NCI-H524 treated with DMSO at 0.1 percent for 48 hours (cell line): ENCODE data around the gene CCNB1.
"Not testable (repeated sequence)": the region's sequence is repeated elsewhere in the genome, so short reads cannot be mapped to it uniquely, and the experiment has no call there.

Experiments
- DNase-seq: peaks from one replicate; lab custom pipeline; 2025; lab: John Stamatoyannopoulos, UW

The CCNB1 gene

DNA sequence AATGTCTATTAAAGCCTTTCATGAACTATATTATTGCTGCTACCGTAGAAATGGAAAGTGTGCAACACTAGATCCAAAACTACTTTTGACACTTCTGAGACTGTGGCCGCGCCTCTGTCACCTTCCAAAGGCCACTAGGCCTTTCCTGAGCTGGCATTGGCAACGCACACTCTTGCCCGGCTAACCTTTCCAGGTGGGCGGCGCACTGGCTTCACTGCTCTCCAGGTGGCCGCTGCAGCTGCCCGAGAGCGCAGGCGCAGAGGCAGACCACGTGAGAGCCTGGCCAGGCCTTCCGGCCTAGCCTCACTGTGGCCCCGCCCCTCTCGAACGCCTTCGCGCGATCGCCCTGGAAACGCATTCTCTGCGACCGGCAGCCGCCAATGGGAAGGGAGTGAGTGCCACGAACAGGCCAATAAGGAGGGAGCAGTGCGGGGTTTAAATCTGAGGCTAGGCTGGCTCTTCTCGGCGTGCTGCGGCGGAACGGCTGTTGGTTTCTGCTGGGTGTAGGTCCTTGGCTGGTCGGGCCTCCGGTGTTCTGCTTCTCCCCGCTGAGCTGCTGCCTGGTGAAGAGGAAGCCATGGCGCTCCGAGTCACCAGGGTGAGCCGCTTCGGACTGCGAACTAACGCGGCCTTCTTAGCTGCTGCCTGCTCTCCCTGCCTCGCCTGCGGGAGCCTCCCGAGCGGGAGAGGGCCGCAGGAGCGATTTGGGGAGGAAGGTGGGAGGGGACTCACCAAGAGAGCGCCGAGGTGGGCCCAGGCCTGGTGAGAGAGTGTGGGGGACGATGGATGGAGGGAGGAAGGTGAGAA is at the start of gene CCNB1:
Gene CCNB1 (plus strand): TSS at position 465 of the 807 bp plus-strand sequence. CDS start 113 bp downstream, at position 578.
- DNase-seq = peak; percentile 92

DNA sequence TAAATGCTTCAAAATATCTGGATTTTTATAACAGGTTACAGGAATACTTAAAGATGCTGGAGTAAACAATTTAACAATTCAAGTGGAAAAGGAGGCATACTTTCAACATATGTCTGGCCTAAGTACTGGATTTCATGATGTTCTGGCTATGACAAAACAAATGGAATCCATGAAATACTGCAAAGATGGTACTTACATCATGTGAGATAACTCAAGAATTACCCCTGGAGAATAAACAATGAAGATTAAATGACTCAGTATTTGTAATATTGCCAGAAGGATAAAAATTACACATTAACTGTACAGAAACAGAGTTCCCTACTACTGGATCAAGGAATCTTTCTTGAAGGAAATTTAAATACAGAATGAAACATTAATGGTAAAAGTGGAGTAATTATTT is 37.5 kb upstream of the CCNB1 start:
- no peak for DNase-seq

DNA sequence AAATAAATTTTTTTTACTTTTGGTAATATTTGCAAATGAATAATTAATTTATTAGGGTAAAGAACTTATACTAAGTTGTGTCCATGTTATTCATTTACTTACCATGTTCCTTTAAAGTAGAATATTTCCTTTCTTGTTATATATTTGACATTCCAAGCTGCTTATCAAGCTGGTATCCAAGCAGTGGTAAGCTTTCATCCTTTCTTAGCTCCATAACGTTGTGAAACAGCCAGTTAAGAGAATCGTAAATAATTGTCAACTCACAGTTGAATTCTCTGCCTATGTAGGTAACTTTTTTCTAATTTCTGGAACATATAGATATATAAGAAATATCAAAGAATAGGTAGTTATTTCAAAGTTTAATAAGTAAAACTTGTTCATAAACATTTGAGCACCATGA is 36.7 kb upstream of the CCNB1 start:
- no peak for DNase-seq

DNA sequence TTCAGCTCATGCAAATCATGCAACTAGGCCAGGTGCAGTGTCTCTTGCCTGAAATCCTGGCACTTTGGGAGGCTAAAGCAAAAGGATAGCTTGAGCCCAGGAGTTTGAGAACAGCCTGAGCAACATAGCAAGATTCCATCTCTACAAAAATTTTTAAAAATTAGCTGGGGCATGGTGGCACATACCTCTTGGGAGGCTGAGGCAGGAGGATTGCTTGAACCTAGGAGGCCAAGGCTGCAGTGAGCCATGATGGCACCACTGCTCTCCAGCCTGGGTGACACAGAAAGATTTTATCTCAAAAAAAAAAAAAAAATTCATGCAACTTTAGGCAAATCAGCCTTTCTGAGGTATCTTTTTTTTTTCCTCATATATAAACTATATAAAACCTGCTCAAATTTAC is 35.6 kb upstream of the CCNB1 start:
- no peak for DNase-seq

DNA sequence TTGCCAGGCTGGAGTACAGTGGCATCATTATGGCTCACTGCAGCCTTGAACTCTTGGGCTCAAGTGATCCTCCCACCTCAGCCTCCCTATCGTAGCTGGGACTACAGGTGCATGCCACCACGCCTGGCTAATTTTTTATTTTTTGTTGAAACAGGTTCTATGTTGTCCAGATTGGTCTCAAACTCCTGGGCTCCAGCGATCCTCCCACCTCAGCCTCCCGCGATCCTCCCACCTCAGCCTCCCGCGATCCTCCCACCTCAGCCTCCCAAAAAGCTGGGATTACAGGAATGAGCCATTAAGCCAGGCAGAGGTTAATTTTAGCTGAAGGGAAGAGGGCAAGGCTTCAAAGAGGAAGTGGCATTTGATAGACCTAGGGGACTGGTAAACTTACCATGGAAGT is 32.8 kb upstream of the CCNB1 start:
- no peak for DNase-seq

DNA sequence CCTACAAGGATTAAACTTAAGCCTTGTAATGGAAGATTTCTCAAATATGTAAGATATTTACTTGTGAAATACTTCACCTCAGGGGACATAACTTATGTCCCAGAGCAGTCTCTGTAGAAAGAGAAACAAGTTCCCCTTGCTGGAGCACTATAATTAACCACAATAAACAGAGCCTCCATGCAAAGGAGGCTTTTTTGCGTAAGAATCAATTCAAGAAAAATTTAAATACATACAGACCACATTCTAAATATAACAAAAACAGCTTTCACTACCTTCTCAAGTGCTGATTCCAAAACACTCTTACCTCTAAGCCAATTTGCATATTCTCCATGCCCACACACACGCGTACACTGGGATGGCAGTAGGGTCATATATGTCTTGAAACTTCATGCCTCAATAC is 30.7 kb upstream of the CCNB1 start:
- DNase-seq = no peak

DNA sequence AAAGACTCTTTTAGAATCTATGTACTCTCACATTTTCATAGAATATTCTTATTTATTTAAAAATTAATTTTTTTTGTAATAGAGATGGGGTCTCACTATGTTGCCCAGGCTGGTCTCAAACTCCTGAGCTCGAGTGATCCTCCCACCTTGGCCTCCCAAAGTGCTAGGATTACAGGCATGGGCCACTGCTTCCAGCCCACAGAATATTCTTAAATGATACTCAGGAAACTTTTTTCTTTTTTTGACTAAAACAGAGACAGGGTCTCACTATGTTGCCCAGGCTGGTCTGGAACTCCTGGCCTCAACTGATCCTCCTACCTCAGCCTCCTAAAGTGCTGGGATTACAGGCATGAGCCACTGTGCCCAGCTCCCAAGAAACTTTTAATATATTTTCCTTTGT is 29.7 kb upstream of the CCNB1 start:
- not testable (repeated sequence) for DNase-seq

DNA sequence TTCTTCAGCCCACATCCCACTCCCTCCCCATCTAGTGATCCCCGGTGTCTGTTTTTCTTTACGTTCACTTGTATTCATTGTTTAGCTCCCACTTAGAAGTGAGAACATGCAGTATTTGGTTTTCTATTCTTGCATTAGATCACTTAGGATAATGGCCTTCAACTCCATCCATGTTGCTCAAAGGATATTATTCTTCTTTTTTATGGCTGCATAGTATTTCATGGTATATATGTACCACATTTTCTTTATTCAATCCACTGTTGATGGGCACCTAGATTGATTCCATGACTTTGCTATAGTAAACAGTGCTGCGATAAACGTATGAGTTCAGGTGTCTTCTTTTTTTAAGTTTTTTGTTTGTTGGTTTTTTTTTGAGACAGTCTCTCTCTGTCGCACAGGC is 29.1 kb upstream of the CCNB1 start:
- no peak for DNase-seq

DNA sequence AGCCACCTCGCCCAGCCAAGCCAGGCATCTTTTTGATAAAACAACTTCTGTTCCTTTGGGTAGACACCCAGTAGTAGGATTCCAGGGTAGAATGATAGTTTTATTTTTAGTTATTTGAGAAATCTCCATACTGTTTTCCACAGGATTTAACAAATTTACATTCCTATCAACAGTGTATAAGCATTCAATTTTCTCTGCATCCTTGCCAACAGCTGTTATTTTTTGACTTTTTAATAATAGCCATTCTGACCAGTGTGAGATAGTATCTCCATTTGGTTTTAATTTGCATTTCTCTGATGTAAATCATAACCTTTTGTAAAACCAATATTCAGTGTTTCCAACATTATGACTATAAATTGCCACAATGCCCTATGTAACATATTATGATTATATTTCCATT is 28.2 kb upstream of the CCNB1 start:
- DNase-seq = no peak

DNA sequence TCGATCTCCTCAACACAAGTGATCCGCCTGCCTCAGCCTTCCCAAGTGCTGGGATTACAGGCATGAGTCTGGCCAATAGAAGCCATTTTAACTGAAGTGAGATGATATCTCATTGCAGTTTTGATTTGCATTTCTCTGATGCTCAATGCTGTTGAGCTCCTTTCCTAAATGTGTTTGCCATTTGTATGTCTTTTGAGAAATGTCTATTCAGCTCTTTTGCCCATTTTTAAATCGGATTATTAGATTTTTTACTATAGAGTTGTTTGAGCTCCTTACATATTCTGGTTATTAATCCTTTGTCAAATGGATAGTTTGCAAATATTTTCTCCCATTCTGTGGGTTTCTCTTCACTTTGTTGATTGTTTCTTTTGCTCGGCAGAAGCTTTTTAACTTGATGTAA is 26.7 kb upstream of the CCNB1 start:
- not testable (repeated sequence) for DNase-seq

DNA sequence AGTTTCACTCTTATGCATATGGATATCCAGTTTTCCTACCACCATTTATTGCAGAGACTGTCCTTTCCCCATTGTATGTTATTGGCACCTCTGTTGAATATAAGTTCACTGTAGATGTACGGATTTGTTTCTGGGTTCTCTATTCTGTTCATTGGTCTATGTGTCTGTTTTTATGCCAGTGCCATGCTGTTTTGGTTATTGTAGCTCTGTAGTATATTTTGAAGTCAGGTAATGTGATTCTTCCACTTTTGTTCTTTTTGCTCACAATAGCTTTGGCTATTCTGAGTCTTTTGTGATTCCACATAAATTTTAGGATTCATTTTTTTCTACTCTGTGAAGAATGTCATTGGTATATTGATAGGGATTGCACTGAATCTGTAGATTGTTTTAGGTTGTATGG is 26.1 kb upstream of the CCNB1 start:
- no peak for DNase-seq

DNA sequence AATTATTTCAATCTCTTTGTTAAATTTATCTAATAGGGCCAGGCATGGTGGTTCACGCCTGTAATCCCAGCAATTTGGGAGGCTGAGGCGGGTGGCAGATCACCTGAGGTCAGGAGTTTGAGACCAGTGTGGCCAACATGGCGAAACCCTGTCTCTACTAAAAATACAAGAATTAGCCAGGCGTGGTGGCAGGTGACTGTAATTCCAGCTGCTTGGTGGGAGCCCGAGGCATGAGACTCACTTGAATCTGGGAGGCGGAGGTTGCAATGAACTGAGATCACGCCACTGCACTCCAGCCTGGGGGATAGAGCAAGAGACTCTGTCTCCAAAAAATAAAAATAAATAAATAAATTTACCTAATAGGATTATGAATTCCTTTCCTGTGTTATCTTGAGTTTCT is 18.4 kb upstream of the CCNB1 start:
- not testable (repeated sequence) for DNase-seq

DNA sequence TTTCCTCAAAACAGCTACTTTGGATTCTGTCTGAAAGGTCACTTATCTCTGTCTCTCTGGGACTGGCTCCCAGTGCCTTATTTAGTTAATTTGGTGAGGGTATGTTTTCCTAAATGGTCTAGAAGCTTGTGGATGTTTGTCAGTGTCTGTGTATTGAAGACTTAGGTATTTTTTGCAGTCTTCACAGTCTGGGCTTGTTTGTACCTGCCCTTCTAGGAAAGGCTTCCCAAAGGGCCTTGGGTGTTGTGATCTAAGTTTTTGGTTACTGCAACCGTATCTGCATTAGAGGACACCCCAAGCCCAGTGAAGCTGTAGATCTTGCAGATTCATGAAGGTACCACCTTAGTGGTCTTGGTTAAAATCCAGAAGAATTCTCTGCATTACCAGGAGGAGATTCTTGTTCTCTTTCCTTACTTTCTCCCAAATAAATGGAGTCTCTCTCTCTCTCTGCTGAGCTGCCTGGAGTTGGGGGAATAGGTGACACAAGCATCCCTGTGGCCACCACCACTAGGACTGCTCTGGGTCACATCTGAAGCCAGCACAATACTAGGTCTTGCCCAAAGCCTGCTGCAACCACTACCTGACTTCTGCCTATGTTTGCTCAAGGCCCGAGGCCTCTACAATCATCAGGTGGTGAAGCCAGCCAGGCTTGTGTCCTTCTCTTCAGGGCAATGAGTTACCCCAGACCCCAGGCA is 17.8 kb upstream of the CCNB1 start:
- DNase-seq = no peak

DNA sequence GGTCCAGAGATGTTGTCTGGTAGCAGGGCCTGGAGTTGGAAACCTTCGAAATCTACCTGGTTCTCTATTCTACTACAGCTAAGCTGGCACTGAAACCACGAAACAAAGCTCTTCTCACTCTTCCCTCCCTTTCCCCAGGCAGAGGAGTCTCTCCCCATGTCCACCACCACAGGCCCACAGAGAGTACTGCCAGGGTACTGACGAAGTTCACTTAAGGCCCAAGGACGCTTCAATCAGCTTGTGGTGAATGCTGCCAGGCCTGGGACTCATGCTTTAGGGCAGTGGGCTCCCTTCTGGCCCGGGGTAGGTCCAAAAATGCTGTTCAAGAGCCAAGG is 17.3 kb upstream of the CCNB1 start:
- no peak for DNase-seq

DNA sequence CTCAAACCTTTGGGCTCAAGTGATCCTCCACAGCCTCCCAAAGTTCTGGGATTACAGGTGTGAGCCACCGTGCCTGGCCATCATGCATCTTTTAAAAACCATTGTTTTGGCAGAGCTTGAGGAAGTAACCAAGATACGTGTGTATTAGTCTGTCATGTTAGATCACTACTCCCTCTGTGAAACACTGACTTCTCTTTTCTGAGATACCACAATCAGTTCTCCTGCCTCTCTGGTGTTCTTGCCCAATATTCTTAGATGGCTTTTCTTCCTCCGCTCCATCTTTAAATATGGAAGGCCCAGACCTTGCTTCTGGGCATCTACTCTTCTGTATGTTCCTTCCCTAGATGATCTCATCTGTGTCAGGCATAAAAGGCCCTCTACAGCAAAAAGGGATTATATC is 14.2 kb upstream of the CCNB1 start:
- no peak for DNase-seq

DNA sequence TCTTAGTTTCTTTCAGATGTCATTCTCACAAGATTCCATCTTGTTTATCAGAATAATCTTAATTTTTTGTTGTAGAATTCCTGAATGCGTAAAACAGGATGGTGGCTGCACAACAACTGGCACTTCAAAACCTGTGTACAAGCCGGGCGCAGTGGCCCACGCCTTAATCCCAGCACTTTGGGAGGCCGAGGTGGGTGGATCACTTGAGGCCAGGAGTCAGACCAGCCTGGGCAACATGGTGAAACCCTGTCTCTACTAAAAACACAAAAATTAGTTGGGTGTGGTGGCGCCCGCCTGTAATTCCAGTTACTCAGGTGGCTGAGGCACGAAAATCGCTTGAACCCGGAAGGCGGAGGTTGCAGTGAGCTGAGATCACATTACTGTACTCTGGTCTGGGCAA is 10.5 kb upstream of the CCNB1 start:
- DNase-seq = no peak

DNA sequence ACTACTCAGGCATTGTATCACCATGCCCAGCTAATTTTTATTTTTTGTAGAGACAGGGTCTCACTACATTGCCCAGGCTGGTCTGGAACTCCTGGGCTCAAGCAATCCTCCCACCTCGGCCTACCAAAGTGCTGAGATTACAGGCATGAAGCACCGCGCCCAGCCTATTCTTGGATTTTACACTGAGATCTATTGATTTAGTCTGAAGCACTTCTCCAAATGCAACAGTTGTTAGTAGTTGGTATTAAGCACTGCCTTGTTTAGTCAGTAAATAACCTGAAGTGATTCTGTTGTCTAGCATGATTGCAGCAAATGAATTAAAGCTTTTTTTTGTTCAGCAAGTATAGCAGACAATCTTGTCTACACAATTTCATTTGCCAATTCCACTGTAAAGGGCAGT is 8.9 kb upstream of the CCNB1 start:
- no peak for DNase-seq

DNA sequence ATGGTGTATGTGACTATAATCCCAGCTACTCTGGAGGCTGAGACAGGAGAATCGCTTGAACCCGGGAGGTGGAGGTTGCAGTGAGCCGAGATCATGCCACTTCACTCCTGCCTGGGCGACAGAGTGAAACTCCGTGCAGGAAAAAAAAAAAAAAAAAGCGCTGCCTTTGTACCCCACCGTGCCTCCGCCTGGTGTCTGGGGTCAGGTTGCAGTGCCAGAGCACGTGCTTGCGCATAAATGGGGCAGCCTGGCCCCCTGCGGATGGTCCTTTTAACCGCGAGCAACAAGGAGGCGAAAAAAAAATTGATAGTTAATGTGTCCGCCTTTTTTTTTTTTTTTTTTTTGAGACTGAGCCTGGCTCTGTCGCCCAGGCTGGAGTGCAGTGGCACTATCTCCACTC is 6.3 kb upstream of the CCNB1 start:
- no peak for DNase-seq

DNA sequence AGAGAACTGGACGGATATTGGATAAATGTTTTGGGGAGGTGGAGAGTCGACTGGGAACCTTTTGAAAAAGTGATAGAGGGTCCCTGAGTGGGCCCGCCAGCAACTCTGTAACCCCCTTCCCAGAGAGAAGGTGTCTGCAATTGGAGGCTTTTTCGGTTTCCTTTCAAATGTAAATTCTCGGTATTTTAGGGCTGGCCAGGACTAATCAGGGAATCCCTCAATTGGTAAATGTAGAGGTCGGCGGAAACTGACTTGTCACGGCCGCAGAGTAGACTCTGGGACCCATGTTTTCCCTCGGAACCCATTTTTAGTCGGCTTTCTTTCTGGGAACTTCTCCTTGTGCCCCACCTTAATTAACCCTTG is 524 bp downstream of the CCNB1 start:
- no peak for DNase-seq

DNA sequence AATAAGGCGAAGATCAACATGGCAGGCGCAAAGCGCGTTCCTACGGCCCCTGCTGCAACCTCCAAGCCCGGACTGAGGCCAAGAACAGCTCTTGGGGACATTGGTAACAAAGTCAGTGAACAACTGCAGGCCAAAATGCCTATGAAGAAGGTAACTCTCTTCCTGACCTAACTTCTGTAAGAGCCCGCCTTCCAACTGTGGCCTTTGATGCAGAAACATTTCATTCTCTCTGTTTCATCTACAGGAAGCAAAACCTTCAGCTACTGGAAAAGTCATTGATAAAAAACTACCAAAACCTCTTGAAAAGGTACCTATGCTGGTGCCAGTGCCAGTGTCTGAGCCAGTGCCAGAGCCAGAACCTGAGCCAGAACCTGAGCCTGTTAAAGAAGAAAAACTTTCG is 979 bp downstream of the CCNB1 start:
- DNase-seq = no peak

DNA sequence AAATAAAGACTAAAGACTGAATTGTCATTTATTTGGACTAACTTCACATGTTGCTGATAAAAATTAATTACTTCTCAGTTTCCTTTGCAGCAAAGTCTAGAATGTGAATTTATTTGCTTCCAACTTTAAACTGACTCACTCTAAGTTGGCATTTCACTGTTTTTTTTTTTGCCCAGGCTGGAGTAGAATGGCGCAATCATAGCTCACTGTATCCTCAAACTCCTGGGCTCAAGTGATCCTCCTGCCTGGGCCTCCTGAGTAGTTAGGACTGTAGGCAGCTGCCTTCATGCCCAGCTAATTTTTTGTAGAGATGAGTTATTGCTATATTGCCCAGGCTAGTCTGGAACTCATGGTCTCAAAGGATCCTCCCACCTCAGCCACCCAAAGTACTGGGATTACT is 3.5 kb downstream of the CCNB1 start:
- no peak for DNase-seq

DNA sequence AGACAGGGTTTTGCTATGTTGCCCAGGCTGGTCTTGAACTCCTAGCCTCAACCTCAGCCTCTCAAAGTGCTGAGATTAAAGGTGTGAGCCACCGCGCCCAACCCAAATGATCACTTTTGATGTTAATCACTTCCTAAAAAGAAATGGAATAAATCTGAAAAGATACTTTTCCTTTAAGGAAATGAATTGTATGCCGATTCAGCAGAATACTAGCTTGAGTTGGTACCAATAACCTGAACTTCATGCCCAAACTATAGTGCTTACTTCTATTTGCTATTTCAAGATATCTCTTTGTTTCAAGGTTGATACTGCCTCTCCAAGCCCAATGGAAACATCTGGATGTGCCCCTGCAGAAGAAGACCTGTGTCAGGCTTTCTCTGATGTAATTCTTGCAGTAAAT is 4.0 kb downstream of the CCNB1 start:
- no peak for DNase-seq

DNA sequence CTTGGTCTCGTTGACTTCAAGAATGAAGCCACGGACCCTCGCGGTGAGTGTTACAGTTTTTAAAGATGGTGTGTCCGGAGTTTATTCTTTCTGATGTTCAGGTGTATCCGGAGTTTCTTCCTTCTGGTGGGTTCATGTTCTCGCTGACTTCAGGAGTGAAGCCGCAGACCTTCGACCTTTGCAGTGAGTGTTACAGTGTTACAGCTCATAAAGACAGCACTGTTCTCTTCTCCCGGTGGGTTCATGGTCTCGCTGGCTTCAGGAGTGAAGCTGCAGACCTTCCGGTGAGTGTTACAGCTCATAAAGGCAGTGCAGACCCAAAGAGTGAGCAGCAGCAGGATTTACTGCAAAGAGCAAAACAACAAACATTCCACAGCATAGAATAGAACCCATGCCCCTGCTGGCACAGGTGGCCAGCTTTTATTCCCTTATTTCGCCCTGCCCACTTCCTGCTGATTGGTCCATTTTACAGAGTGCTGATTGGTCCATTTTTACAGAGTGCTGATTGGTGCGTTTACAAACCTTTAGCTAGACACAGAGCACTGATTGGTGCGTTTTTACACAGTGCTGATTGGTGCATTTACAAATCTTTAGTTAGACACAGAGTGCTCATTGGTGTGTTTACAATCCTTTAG is 14.8 kb downstream of the CCNB1 start:
- not testable (repeated sequence) for DNase-seq

DNA sequence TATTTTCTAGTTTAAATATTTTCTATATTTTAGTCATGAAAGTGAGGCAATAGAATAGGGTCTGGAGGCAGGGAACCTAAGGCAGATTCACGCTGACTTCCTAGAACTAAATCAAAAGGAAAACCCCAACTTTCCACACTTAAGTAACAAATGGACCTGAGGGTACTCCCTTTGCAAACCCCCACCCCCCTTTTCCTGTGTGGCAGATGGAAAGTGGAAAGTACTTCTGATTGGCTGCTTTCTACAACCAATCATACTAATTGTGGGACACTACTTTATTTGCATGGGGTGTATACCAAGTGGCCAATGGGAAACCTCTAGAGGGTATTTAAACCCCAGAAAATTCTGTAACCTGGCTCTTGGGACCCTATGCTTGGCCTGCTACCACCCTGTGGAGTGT is 17.7 kb downstream of the CCNB1 start:
- no peak for DNase-seq
